Activated CD4-positive, alpha-beta T cell treated with anti-CD3 and anti-CD28 coated beads for 36 hours (primary cell): ENCODE results near the gene RASEF. TPM values are rescaled to one million over a fixed set of nuclear protein-coding genes. Genes with fewer than 3 reads are reported as not detected.

Source experiments
- ATAC-seq: fragments of 200-7000 bp; cut with Tn5 transposase; one replicate; pipeline ENCODE4 v1.10.0; 2021; ENCODE audit warnings: mild to moderate bottlenecking, moderate library complexity
- CTCF ChIA-PET: fragments of 350-600 bp; sonication (Branson Sonifier 250); formaldehyde crosslinking; loops from one replicate; lab custom pipeline; 2021; ENCODE audit warnings: antibody characterized with exemption; lab: Charles Lee
- POLR2A ChIA-PET: fragments of 350-600 bp; sonication (Branson Sonifier 250); formaldehyde crosslinking; loops from one replicate; lab custom pipeline; 2021; ENCODE audit warnings: antibody characterized with exemption, inconsistent platforms; lab: Charles Lee
- DNase-seq: peaks from one replicate; pipeline ENCODE4 v3.0.0-alpha.2; 2020
- H3K27ac Mint-ChIP-seq: one replicate; pipeline ENCODE4 v1.8.0; 2021; ENCODE audit warnings: mixed read lengths
- H3K27me3 Mint-ChIP-seq: one replicate; pipeline ENCODE4 v1.8.0; 2021; ENCODE audit warnings: mixed read lengths
- H3K36me3 Mint-ChIP-seq: one replicate; pipeline ENCODE4 v1.8.0; 2021; ENCODE audit warnings: low read depth, mixed read lengths
- H3K4me1 Mint-ChIP-seq: one replicate; pipeline ENCODE4 v1.8.0; 2021; ENCODE audit warnings: mixed read lengths
- H3K4me3 Mint-ChIP-seq: one replicate; pipeline ENCODE4 v1.8.0; 2021; ENCODE audit warnings: mild to moderate bottlenecking, moderate library complexity, mixed read lengths
- H3K9me3 Mint-ChIP-seq: one replicate; pipeline ENCODE4 v1.8.0; 2021; ENCODE audit warnings: low read depth, mixed read lengths
- intact Hi-C, 2 experiments: fragments of 100-400 bp; cut with DNase I in 1 of 2; cut with micrococcal nuclease in 1 of 2; formaldehyde crosslinking; loops; one replicate each; pipeline versions ENCODE4 v1.14.2 to v1.15.1; 2022 to 2024; cut with DNase I, micrococcal nuclease
- total RNA-seq, 2 experiments: library from RNA; stranded (reverse); gene quantifications; one replicate each; pipeline ENCODE4 v1.2.3, GENCODE V29; 2021

Gene RASEF
- total RNA-seq, 2 experiments from 2014 or later, result not detected

DNA sequence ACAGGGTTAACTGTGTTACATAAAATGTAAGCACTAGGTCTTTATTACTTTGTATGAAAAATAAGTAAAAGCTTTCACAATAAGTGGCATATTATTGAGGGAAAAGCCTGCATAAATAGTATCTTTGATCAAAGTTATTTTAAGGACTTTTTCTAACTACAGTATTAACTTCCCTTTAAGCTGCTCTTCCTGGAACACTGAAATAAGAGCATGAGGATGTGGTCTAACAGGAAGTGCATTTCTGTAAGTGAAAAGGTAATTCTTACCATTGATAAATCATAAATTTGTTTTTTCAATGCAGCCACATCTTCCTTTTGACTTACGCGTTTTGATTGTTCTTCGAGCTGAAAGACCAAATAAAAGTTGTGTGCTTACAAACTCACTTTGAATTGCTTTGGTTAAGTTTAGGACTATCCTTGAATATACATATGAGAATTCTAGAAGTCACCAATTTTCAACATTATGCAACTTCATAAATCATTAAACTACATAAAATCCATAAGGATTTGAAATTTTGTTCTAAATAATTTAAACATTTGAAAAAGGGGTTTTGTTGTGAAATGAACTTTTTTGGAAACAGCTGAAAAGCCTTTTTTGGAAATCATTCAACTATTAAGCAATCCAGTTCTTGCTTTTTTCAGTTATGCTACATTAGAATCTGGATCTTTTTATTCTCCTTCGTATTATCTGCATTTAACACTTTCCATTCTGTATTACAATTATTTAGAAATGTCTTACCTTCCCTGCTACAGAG lies 50.6 kb downstream of the RASEF start:
- Mint-ChIP-seq H3K4me3 (no peak overlapping the region), H3K27me3 (peaks cover 4% of the 10 kb centered on the region), H3K36me3 (no peaks in the 10 kb centered on the region), H3K9me3 (no peaks in the 10 kb centered on the region), H3K4me1 (peaks cover 2% of the 10 kb centered on the region), H3K27ac (no peak overlapping the region)
- POLR2A ChIA-PET, result no interaction called here
- intact Hi-C loops, result no loop called here
- DNase-seq (no peak), ATAC-seq (no peak)
- CTCF ChIA-PET, result interaction anchor here (0.9 kb wide), 1 partner anchor 63 kb away, joined by 3 read pairs; no protein-coding TSS in a partner anchor

GRCh38 chr9:83011611-83012010 lies 51.3 kb downstream of the RASEF start:
- CTCF ChIA-PET, result interaction anchor here (0.9 kb wide), 1 partner anchor 64 kb away, joined by 3 read pairs; no protein-coding TSS in a partner anchor
- intact Hi-C loops, result no loop called here
- Mint-ChIP-seq H3K27me3 (peaks cover 4% of the 10 kb centered on the region), H3K4me3 (no peak overlapping the region), H3K27ac (no peak overlapping the region), H3K36me3 (no peaks in the 10 kb centered on the region), H3K4me1 (peaks cover 2% of the 10 kb centered on the region), H3K9me3 (no peaks in the 10 kb centered on the region)
- no peak for ATAC-seq
- DNase-seq, result no peak
- POLR2A ChIA-PET, result no interaction called here

- intact Hi-C loops, result no loop called here
- peaks cover 2% of the 10 kb centered on the region for H3K4me1 Mint-ChIP-seq
- H3K27me3 Mint-ChIP-seq, result peaks cover 2% of the 10 kb centered on the region
- H3K4me3 Mint-ChIP-seq, result no peak overlapping the region
- CTCF ChIA-PET, result no interaction called here
- H3K27ac Mint-ChIP-seq, result no peak overlapping the region
- ATAC-seq (no peak), DNase-seq (no peak)
- POLR2A ChIA-PET, result no interaction called here
- H3K9me3 Mint-ChIP-seq, result no peaks in the 10 kb centered on the region
- no peaks in the 10 kb centered on the region for H3K36me3 Mint-ChIP-seq
Measured at GRCh38 chr9:83007521-83008300, 55.2 kb downstream of the RASEF start.

DNA sequence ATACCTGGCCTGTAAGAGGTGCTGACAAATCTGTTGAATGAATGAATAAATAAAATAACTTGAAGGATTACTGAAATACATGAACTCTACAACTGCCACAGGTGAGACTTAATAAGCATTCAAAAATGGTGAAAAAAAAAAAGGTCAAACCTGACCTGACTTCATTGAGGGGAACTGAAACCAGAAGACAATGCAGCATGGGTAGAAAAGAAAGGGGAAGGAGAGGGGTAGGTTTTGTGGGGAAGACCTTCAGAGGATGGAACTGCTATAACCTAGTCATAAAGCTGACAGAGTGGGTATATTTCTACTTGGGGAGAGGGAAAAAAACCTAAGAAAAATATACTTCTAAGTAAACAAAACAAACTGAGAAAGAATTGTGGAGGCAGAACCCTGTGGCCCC lies 56.6 kb downstream of the RASEF start:
- POLR2A ChIA-PET, result no interaction called here
- Mint-ChIP-seq H3K27ac (no peak overlapping the region), H3K4me1 (no peaks in the 10 kb centered on the region), H3K9me3 (no peaks in the 10 kb centered on the region), H3K4me3 (no peak overlapping the region), H3K36me3 (no peaks in the 10 kb centered on the region), H3K27me3 (peaks cover 2% of the 10 kb centered on the region)
- DNase-seq (no peak), ATAC-seq (no peak)
- intact Hi-C loops, result no loop called here
- CTCF ChIA-PET, result no interaction called here

DNA sequence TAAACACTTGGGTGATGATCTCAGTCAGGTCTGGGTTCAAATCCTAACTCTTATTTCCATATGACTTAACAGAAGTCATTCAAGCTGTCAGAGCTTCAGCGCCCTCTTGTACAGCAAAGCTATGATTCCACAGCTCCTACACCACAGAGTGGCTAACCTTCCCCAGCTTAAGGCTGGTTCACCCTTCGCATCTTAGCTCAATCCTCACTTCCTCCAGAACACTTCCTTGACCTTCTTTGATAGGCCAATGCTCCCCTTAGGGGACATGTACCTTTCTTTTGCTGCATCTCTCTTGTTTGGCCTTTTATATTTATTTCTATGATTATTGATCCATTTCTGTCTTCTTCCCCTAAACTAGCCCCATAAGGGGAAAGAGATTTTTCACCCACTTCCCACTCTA lies 57.0 kb downstream of the RASEF start:
- Mint-ChIP-seq H3K36me3 (no peaks in the 10 kb centered on the region), H3K9me3 (no peaks in the 10 kb centered on the region), H3K27ac (no peak overlapping the region), H3K27me3 (peaks cover 2% of the 10 kb centered on the region), H3K4me1 (no peaks in the 10 kb centered on the region), H3K4me3 (no peak overlapping the region)
- POLR2A ChIA-PET, result no interaction called here
- CTCF ChIA-PET, result no interaction called here
- DNase-seq, result no peak
- no peak for ATAC-seq
- intact Hi-C loops, result no loop called here

DNA sequence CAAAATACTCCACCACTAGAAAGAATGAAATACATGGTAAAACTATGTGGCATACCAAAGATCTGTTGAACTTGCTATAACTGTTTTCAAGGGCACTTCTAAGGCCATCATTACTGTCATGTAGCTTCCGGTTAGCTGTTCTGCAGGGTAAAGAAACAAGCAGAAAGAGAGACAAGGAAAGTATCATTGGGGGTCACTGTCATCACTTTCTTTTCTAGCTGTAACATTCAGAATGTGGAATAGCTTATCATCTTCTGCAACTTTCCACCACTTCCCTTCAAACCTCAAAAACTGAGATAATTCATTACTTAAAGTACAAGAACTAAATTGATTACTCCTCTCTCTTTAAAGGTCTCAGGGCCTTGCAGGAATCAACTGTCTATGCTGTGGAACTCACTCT lies 57.6 kb downstream of the RASEF start:
- H3K4me1 Mint-ChIP-seq, result no peaks in the 10 kb centered on the region
- H3K36me3 Mint-ChIP-seq, result no peaks in the 10 kb centered on the region
- no peaks in the 10 kb centered on the region for H3K9me3 Mint-ChIP-seq
- ChIA-PET CTCF (interaction anchor here (0.6 kb wide), 1 partner anchor 1373 kb away, joined by 4 read pairs; no protein-coding TSS in a partner anchor), POLR2A (no interaction called here)
- no peak for ATAC-seq
- peaks cover 2% of the 10 kb centered on the region for H3K27me3 Mint-ChIP-seq
- intact Hi-C loops, result no loop called here
- no peak for DNase-seq
- H3K4me3 Mint-ChIP-seq, result no peak overlapping the region
- no peak overlapping the region for H3K27ac Mint-ChIP-seq

DNA sequence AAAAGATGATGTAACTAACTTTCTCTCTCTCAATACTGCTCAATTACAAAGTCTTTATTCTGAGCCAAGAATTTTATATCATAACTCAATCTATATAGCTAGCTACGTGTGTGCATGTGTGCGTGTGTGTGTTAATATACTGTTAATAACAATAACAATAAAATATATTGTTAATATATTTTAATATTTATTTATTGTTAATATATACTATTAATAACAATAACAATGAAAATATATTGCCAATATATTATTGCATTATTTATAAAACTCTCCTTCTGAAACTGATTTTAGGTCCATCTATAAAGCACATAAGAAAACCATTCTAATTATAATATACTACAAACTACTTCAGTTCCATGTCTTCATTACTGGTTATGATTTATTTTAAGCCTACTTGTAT lies 60.6 kb downstream of the RASEF start:
- POLR2A ChIA-PET, result no interaction called here
- no peak for ATAC-seq
- H3K27me3 Mint-ChIP-seq, result no peaks in the 10 kb centered on the region
- H3K4me1 Mint-ChIP-seq, result no peaks in the 10 kb centered on the region
- CTCF ChIA-PET, result no interaction called here
- H3K27ac Mint-ChIP-seq, result no peak overlapping the region
- no peaks in the 10 kb centered on the region for H3K9me3 Mint-ChIP-seq
- H3K4me3 Mint-ChIP-seq, result no peak overlapping the region
- no peaks in the 10 kb centered on the region for H3K36me3 Mint-ChIP-seq
- DNase-seq, result no peak
- intact Hi-C loops, result no loop called here

DNA sequence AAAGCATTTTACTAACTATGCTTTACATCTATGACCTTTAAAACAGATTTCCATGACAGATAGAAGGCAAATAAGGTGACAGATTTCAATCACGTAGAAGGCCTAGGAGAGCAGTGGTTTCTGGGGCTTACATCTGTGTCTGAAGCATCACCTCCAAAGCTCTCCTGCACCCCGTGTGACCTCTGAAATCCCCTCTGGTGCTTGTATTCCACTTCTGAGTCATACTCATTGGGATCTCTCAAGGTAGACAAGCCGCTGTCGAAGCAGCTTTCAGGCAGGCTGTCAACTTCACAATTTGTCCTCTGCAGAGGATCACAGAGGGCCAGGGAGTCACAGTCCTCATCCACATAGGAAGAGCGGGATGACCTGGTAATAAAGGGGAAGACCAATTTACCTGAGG lies 62.2 kb downstream of the RASEF start:
- Mint-ChIP-seq H3K9me3 (no peaks in the 10 kb centered on the region), H3K27ac (no peak overlapping the region), H3K36me3 (no peaks in the 10 kb centered on the region), H3K27me3 (no peaks in the 10 kb centered on the region), H3K4me3 (no peak overlapping the region), H3K4me1 (no peaks in the 10 kb centered on the region)
- no peak for DNase-seq
- no peak for ATAC-seq
- intact Hi-C loops, result no loop called here
- ChIA-PET POLR2A (no interaction called here), CTCF (no interaction called here)

- no peak for ATAC-seq
- POLR2A ChIA-PET, result no interaction called here
Measured at GRCh38 chr9:82998409-82998808, 64.5 kb downstream of the RASEF start.

GRCh38 chr9:82997476-82998140 lies 65.3 kb downstream of the RASEF start:
- intact Hi-C loops, result no loop called here
- CTCF ChIA-PET, result no interaction called here
- no peaks in the 10 kb centered on the region for H3K36me3 Mint-ChIP-seq
- no peak overlapping the region for H3K4me3 Mint-ChIP-seq
- POLR2A ChIA-PET, result no interaction called here
- no peak for DNase-seq
- H3K4me1 Mint-ChIP-seq, result no peaks in the 10 kb centered on the region
- no peak for ATAC-seq
- no peaks in the 10 kb centered on the region for H3K27me3 Mint-ChIP-seq
- no peak overlapping the region for H3K27ac Mint-ChIP-seq
- H3K9me3 Mint-ChIP-seq, result no peaks in the 10 kb centered on the region

More at GRCh38 chr9:82998409-82998808, 64.5 kb downstream of the RASEF start:
- H3K4me3 Mint-ChIP-seq, result no peak overlapping the region
- H3K9me3 Mint-ChIP-seq, result no peaks in the 10 kb centered on the region
- no peaks in the 10 kb centered on the region for H3K4me1 Mint-ChIP-seq
- CTCF ChIA-PET, result no interaction called here
- no peak overlapping the region for H3K27ac Mint-ChIP-seq
- intact Hi-C loops, result no loop called here
- no peaks in the 10 kb centered on the region for H3K27me3 Mint-ChIP-seq
- DNase-seq, result no peak
- no peaks in the 10 kb centered on the region for H3K36me3 Mint-ChIP-seq

DNA sequence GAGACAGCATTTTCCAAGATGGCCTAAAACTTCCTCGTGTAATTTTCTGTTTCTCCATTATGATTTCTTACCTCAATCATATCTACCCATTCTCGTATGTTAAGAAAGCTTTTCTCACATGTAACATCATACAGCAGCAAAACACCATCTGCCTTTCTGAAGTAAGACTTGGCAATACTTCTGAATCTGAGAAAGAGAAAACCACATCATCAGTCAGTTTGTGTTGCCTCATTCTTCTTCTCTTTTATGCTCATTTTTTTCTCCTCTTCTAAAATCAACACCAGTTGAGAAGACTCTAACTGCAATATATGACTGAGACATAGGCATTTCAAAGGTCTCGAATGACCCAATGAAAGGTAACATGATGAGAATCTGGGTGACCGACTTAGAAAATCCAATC lies 66.0 kb downstream of the RASEF start:
- intact Hi-C loops, result no loop called here
- H3K9me3 Mint-ChIP-seq, result no peaks in the 10 kb centered on the region
- ChIA-PET POLR2A (no interaction called here), CTCF (no interaction called here)
- no peaks in the 10 kb centered on the region for H3K27me3 Mint-ChIP-seq
- H3K27ac Mint-ChIP-seq, result no peak overlapping the region
- H3K36me3 Mint-ChIP-seq, result no peaks in the 10 kb centered on the region
- no peak for ATAC-seq
- H3K4me3 Mint-ChIP-seq, result no peak overlapping the region
- no peak for DNase-seq
- H3K4me1 Mint-ChIP-seq, result no peaks in the 10 kb centered on the region
